Loucy (cell line): ENCODE measurements around the gene TMEM18.

Experiments
- H2AFZ ChIP-seq: fragments of 200-600 bp; sonication (generic); 2 replicates; pipeline ENCODE4 v1.6.0; 2016; ENCODE audit warnings: antibody characterized with exemption, mild to moderate bottlenecking, low read length, moderate library complexity
- H3F3A ChIP-seq: fragments of 200-600 bp; 2 replicates; pipeline ENCODE4 v1.6.0; 2016; ENCODE audit warnings: antibody characterized with exemption, low read depth, mild to moderate bottlenecking
- H3K27me3 ChIP-seq: fragments of 200-600 bp; sonication (generic); 2 replicates; pipeline ENCODE4 v1.6.1; 2014; ENCODE audit warnings: low read length, mild to moderate bottlenecking; ENCODE audit not compliant: insufficient read depth, poor library complexity, severe bottlenecking
- H3K36me3 ChIP-seq: fragments of 200-600 bp; sonication (generic); 2 replicates; pipeline ENCODE4 v1.6.1; 2016; ENCODE audit warnings: low read length; ENCODE audit not compliant: insufficient read depth
- H3K4me1 ChIP-seq: fragments of 200-600 bp; sonication (generic); 2 replicates; pipeline ENCODE4 v1.5.1; 2014; ENCODE audit warnings: low read length, mild to moderate bottlenecking; ENCODE audit not compliant: insufficient read depth, poor library complexity, severe bottlenecking
- H3K4me2 ChIP-seq: fragments of 200-600 bp; sonication (generic); 2 replicates; pipeline ENCODE4 v1.6.0; 2014; ENCODE audit warnings: antibody characterized with exemption, low read length, low read depth, mild to moderate bottlenecking; ENCODE audit not compliant: poor library complexity, severe bottlenecking
- H3K4me3 ChIP-seq: fragments of 200-600 bp; sonication (generic); 2 replicates; pipeline ENCODE4 v1.5.1; 2014; ENCODE audit warnings: low read length, mild to moderate bottlenecking, mixed read lengths; ENCODE audit not compliant: poor library complexity, severe bottlenecking
- H3K79me2 ChIP-seq: fragments of 200-600 bp; sonication (generic); 2 replicates; pipeline ENCODE4 v1.6.1; 2014; ENCODE audit warnings: low read length; ENCODE audit not compliant: insufficient read depth
- H3K9ac ChIP-seq: fragments of 200-600 bp; sonication (generic); 2 replicates; pipeline ENCODE4 v1.6.0; 2014; ENCODE audit warnings: mild to moderate bottlenecking, low read depth, low read length, moderate library complexity; ENCODE audit not compliant: poor library complexity, severe bottlenecking
- H3K9me2 ChIP-seq: fragments of 200-600 bp; sonication (generic); replicated peaks from 2 replicates; pipeline ENCODE4 v1.6.1; 2016; ENCODE audit warnings: low read depth, low read length, mixed read lengths
- H3K9me3 ChIP-seq: fragments of 200-600 bp; sonication (generic); 2 replicates; pipeline ENCODE4 v1.6.1; 2014; ENCODE audit warnings: mild to moderate bottlenecking, antibody characterized with exemption, low read length, low read depth; ENCODE audit not compliant: insufficient read depth
- H4K20me1 ChIP-seq: fragments of 200-600 bp; sonication (generic); 2 replicates; pipeline ENCODE4 v1.6.0; 2014; ENCODE audit warnings: antibody characterized with exemption, low read length, mild to moderate bottlenecking; ENCODE audit not compliant: insufficient read depth, poor library complexity, severe bottlenecking
- CTCF ChIP-seq: fragments of 200-600 bp; sonication (generic); conservative IDR thresholded peaks from 2 replicates; pipeline ENCODE4 v1.5.1; 2014; ENCODE audit warnings: mild to moderate bottlenecking, antibody characterized with exemption, low read length
- EZH2phosphoT487 ChIP-seq: fragments of 200-600 bp; IDR thresholded peaks from 2 replicates; pipeline ENCODE4 v1.6.1; 2018; ENCODE audit warnings: antibody characterized with exemption, mild to moderate bottlenecking, moderate library complexity, borderline replicate concordance

The TMEM18 gene

GRCh38 chr2:654896-655295 lies 22.3 kb downstream of the TMEM18 start:
- H3K4me1 ChIP-seq: peaks cover 47% of the 10 kb centered on the region
- no peak overlapping the region for H3K4me2 ChIP-seq
- H3F3A ChIP-seq: no peaks in the 10 kb centered on the region
- H2AFZ ChIP-seq: no peak overlapping the region
- H3K9me2 ChIP-seq: no peaks in the 10 kb centered on the region
- H3K4me3 ChIP-seq: no peak overlapping the region
- H3K9me3 ChIP-seq: no peaks in the 10 kb centered on the region
- H3K79me2 ChIP-seq: no peaks in the 10 kb centered on the region
- H3K36me3 ChIP-seq: no peaks in the 10 kb centered on the region
- H3K9ac ChIP-seq: no peak overlapping the region
- no peaks in the 10 kb centered on the region for H4K20me1 ChIP-seq
- no peak for TF ChIP-seq CTCF
- no peak for TF ChIP-seq EZH2phosphoT487
- no peaks in the 10 kb centered on the region for H3K27me3 ChIP-seq

GRCh38 chr2:653645-654425 lies 23.4 kb downstream of the TMEM18 start:
- no peaks in the 10 kb centered on the region for H3K9me3 ChIP-seq
- H2AFZ ChIP-seq: no peak overlapping the region
- H3K4me2 ChIP-seq: no peak overlapping the region
- H3K27me3 ChIP-seq: no peaks in the 10 kb centered on the region
- no peaks in the 10 kb centered on the region for H3K36me3 ChIP-seq
- H3K9ac ChIP-seq: no peak overlapping the region
- peaks cover 47% of the 10 kb centered on the region for H3K4me1 ChIP-seq
- no peaks in the 10 kb centered on the region for H3F3A ChIP-seq
- no peak overlapping the region for H3K4me3 ChIP-seq
- no peaks in the 10 kb centered on the region for H3K9me2 ChIP-seq
- no peaks in the 10 kb centered on the region for H4K20me1 ChIP-seq
- TF ChIP-seq CTCF (no peak), EZH2phosphoT487 (no peak)
- H3K79me2 ChIP-seq: no peaks in the 10 kb centered on the region

- H3K4me2 ChIP-seq: peak overlapping the region; percentile 20
These were observed 24.2 kb downstream of the TMEM18 start for GRCh38 chr2:652881-653480.

More at GRCh38 chr2:652881-653480, 24.2 kb downstream of the TMEM18 start:
- H3K27me3 ChIP-seq: no peaks in the 10 kb centered on the region
- no peaks in the 10 kb centered on the region for H3K36me3 ChIP-seq
- no peak overlapping the region for H3K4me3 ChIP-seq
- no peak overlapping the region for H2AFZ ChIP-seq
- no peak overlapping the region for H3K9ac ChIP-seq
- no peaks in the 10 kb centered on the region for H3K79me2 ChIP-seq
- TF ChIP-seq EZH2phosphoT487 (no peak), CTCF (no peak)
- no peaks in the 10 kb centered on the region for H4K20me1 ChIP-seq
- H3K4me1 ChIP-seq: peaks cover 47% of the 10 kb centered on the region
- no peaks in the 10 kb centered on the region for H3K9me3 ChIP-seq
- H3K9me2 ChIP-seq: no peaks in the 10 kb centered on the region
- H3F3A ChIP-seq: no peaks in the 10 kb centered on the region
